ENCODE results near the gene MRPL47. TPM values are rescaled to one million over a fixed set of nuclear protein-coding genes. Genes with fewer than 3 reads are reported as not detected.

Gene MRPL47
- total and polyA plus RNA-seq, 2 of the 13 experiments (the other 11 are each of a cell fraction or from before 2014, with no cell fraction given), result 36.1 to 83.8 TPM

GRCh38 chr3:179546814-179547241 is 57.6 kb downstream of the MRPL47 start:
- FAIRE-seq, result no peak
- ATAC-seq, result peak; percentile 97
- intact Hi-C loops (cut with micrococcal nuclease; ENCODE audit: unreplicated experiment), result no loop called here
- WGBS (ENCODE audit: low lambda C conversion rate), result 0% methylated on average over 2 of the region's 2 CpGs
- in situ Hi-C loops (cut with HindIII; ENCODE audit: extremely low pct_ligation_motif_present, low pct_unique_long_range_greater_than_20kb), result no loop called here
- no peak overlapping the region for H3K4me3 ChIP-seq (replicated peaks in 1 of 3; ENCODE audit: insufficient read depth in 1 of 3, low read depth in 2 of 3, low read length in 3 of 3)
- peak overlapping the region; percentile 40; the same call in 1 of the 2 replicates for H3K4me2 ChIP-seq (ENCODE audit: low read depth, low read length)
- ChIA-PET POLR2A (no interaction called here), CTCF (ENCODE audit: low intra/inter-chr PET ratio, low total read pairs) (no interaction called here)
- H3K79me2 ChIP-seq (ENCODE audit: insufficient read depth, low read length), result no peaks in the 10 kb centered on the region
- no peaks in the 10 kb centered on the region for H4K20me1 ChIP-seq (ENCODE audit: insufficient read depth, low read length)
- BruUV-seq (replicated peaks), result no TSS peak
- H3K9me3 ChIP-seq (ENCODE audit: low read length), result no peaks in the 10 kb centered on the region
- H3K9ac ChIP-seq (ENCODE audit: insufficient read depth, low read depth, low read length), result no peak overlapping the region
- H3K36me3 ChIP-seq (replicated peaks in 1 of 2; ENCODE audit: control insufficient read depth in 1 of 2, insufficient read depth in 2 of 2, low read length in 2 of 2), result no peaks in the 10 kb centered on the region
- no peaks in the 10 kb centered on the region for H3K27me3 ChIP-seq (ENCODE audit: control insufficient read depth in 1 of 2, insufficient read depth in 2 of 2, low read length in 2 of 2)
- peak; percentile 43 for DNase-seq (ENCODE audit: low spot score)
- H2AFZ ChIP-seq (ENCODE audit: low read length), result no peak overlapping the region
- H3K4me1 ChIP-seq (ENCODE audit: insufficient read depth, low read length), result peaks cover 13% of the 10 kb centered on the region
- H3K27ac ChIP-seq (ENCODE audit: extremely low read length, insufficient read depth, low read length), result no peak overlapping the region
- TF ChIP-seq MAFG (CRISPR knock-in tag; IDR thresholded peaks at IDR 0.05) (peak; percentile 59; the same call in 1 of the 2 replicates), MED1 (CRISPR knock-in tag; IDR thresholded peaks at IDR 0.05) (0 out of 2 replicates have a peak, but pooled peaks have one; percentile 12), PAXIP1 (CRISPR knock-in tag; conservative IDR thresholded peaks at IDR 0.05) (0 out of 2 replicates have a peak, but pooled peaks have one; percentile 17), PCBP1 (IDR thresholded peaks at IDR 0.05; ENCODE audit: borderline replicate concordance, low read depth, low read length) (no peak), ZNF576 (CRISPR knock-in tag; IDR thresholded peaks at IDR 0.05) (no peak), ZBTB26 (CRISPR knock-in tag; IDR thresholded peaks at IDR 0.05; ENCODE audit: borderline replicate concordance) (0 out of 2 replicates have a peak, but pooled peaks have one; percentile 25), FOXA3 (CRISPR knock-in tag; IDR thresholded peaks at IDR 0.05) (0 out of 2 replicates have a peak, but pooled peaks have one; percentile 11), SOX13 (IDR thresholded peaks at IDR 0.05) (no peak), SOX13 (CRISPR knock-in tag; conservative IDR thresholded peaks at IDR 0.05 in 1 of 2, IDR thresholded peaks at IDR 0.05 in 1 of 2) (no peak), ZNF317 (CRISPR knock-in tag; IDR thresholded peaks at IDR 0.05) (peak; percentile 26; the same call in 1 of the 2 replicates), ZNF574 (CRISPR knock-in tag; IDR thresholded peaks at IDR 0.05) (0 out of 2 replicates have a peak, but pooled peaks have one; percentile 14), SP4 (CRISPR knock-in tag; IDR thresholded peaks at IDR 0.05) (no peak), RXRB (CRISPR knock-in tag; IDR thresholded peaks at IDR 0.05; ENCODE audit: borderline replicate concordance) (0 out of 2 replicates have a peak, but pooled peaks have one; percentile 35), ZFY (CRISPR knock-in tag; IDR thresholded peaks at IDR 0.05) (peak; percentile 43; the same call in 1 of the 2 replicates), ZNF18 (CRISPR knock-in tag; IDR thresholded peaks at IDR 0.05; ENCODE audit: insufficient replicate concordance) (no peak)
